NCI-H69 (cell line): ENCODE results near the gene KCNG1.

Experiments
- DNase-seq: peaks from one replicate; lab custom pipeline; 2025; lab: John Stamatoyannopoulos, UW

Gene KCNG1

DNA sequence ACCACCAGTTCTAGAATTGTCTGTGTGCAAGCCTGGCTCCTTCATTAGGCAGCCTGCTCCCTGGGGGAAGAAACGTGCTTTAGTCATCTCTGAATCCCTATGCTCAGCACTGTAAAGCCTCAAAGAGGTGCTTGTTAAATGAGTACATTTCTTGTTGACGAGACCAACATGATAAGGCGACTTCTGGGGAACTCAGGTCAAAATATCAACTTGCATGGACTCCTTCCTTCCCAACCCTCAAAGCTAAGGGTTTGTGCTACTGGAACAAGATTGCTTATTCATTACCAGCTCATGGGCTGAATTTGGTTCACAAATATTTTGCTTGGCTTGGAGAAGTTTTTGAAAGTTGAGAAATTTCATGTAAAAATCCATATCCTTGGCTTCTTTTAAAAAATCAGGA, 10.6 kb downstream of the KCNG1 start:
- no peak for DNase-seq

DNA sequence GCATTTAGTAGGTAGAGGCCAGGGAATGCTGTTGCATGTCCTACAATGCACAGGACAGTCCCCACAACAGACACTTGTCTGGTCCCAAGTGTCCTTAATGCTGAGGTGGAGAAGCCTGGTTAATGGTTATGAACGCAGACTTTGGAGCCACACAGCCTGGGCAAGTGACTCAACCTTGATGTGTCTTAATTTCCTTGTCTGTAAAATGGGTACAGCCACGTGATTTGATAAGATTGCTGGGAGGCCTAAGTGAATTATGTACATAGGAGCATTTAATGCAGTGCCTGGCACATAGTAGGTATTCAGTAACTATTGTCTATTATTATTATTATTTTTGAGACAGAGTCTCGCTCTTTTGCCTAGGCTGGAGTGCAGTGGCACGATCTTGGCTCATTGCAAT, 11.4 kb downstream of the KCNG1 start:
- DNase-seq: no peak

DNA sequence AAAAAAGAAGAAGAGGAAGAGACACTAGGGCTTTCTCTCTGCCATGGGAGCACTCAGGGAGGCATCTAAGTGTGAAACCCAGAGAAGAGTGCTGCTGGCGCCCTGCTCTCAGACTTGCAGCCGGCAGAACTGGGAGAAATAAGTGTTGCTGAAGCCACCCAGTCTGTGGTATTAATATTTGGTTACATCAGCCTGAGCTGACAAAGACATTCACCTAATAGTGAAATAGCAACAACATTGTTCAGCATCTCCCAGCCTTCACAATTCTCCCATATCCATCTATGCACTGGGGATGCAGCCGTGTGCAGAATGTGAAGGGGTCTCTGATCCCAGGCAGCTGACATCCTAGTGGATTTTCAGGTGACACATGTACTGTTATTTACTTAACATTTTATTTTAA, 12.0 kb downstream of the KCNG1 start:
- DNase-seq: no peak

DNA sequence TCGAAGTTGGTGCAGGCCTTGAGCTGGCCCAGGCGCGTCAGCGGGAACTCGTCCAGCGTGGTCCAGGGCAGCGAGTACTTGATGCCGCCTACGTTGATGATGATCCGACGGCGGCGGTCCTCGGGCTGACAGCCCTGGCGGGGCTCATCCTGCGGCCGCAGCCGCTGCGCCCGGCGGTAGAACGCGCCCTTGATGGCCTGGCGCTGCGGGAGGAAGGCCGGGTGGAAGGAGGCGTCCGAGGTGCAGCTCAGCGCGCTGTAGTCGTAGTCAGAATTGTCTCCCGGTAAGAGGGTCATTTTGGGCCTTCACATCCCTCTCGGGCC, 12.9 kb downstream of the KCNG1 start:
- DNase-seq: no peak

DNA sequence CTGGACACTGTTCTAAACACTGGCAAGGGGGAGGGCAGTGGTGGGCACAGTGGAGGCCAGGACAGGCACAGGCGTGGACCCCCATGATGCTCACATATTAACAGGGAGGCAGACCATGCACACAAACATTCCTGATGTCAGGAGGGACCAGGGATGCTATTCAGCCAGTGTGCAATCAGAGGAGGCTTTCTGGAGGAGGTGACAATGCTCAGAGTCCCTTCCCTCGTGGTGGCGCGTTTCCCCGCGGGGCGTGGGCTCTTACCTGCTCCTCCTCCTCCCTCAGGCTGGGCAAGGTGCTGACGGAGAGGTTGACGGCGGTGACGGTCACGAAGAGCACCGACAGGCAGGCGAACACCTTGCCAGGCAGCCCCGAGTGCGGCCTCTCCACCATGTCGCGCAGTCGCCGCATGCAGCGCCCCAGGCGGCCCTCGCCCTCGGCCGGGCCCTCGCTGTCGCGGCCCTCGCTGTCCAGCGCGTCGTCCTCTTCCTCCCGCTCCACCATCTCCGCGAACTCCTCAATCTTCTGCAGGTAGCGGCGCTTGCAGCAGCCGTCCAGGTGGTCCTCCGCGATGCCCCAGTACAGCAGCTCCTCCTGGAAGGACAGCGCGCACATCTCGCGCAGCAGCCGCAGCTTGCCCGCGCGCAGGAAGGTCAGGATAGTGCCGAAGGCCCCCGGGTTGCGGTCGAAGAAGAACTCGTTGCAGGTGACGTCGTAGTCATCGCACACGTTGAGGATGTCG, 13.4 kb downstream of the KCNG1 start:
- DNase-seq: no peak

DNA sequence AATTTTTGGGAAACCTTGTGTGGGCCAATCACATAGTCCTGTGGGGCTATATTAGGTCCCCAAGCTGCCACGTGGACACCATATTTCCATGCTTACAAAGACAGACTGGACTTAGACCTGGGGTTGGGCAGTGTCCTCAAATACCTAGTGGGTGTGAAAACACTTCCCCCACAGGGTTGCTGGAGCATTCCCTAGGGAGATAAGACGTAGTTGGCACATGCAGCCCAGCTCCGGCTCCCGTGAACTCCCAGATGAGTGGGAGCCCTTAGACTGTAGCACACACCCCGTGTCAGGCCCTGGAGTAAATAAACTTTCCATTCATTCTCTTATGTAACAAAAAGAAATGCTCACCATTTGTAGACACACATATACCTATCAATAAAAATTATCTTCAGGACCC, 14.2 kb downstream of the KCNG1 start:
- no peak for DNase-seq

DNA sequence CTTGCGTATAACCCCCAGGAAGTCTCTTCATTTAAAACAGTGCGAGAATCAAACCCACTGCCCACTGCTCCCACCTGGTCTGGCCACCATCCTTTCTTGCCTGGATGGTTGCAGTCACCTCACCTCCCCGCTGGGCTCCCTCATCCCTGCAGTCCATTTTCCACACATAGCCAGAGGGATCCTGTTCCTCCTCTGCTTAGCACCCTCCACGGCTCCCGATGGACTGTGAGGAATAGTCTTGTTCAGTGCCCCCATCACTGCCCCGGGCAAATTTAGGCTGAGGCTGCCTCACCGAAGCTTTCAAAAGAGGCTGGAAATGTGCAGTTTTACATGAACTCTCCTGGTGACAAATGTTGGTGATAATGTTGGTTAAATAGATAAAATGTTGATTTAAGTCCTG, 17.7 kb downstream of the KCNG1 start:
- DNase-seq: no peak

DNA sequence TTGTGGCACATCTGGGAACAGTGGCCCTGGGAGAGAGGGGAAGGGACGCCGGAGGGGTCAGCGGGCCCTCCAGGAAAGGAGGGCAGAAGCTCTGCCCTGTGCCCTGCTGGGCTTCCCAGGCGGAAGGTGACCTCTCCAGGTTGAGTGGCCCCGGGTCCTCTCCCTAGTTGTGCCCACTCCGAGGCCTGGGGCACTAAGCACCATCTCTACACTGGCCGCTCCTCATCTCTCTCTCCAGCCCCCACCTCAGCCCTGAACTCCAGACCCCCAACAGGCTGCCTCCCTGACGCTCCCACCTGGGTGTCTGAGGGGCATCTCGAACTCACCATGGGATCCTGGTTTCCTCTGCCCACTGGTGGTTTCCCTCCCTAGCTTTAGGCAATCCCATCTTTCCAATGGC, 18.1 kb downstream of the KCNG1 start:
- DNase-seq: no peak

DNA sequence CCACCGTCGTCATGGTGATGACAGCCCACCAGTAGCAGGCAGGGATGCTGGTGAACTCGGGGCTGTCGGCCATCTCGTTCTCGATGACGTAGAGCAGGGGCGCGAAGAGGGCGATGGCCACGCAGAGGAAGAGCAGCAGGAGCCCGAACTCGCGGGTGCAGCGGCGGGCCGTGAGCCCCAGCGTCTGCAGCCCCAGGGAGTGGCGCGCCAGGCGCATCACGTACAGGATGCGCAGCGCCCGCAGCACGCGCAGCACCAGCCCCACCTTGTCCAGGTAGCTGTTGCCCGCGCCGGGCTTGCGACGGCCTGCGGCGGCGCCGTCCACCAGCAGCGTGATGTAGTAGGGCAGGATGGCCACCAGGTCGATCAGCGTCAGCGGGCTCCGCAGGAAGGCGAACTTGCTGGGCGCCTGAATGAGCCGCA, 18.6 kb downstream of the KCNG1 start:
- DNase-seq: no peak

DNA sequence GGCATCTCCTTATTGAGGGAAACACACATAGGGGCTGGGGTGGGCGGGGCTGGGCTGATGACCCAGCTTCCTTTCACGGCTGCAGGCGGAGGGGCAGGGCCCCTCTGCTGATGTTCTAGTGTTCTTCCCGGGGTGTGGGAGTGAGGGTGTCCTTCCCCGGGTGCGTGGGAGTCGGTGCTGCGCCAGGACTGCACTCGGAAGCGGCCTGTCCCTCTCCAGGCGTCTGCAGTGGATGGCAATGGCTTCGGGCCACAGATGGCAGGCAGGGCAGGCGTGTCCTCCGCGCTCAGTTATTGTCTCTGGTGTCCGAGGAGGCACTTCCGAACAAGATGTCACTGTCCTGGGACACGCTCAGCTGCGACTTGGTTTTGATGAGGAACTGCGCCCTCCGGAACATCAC, 19.2 kb downstream of the KCNG1 start:
- no peak for DNase-seq

DNA sequence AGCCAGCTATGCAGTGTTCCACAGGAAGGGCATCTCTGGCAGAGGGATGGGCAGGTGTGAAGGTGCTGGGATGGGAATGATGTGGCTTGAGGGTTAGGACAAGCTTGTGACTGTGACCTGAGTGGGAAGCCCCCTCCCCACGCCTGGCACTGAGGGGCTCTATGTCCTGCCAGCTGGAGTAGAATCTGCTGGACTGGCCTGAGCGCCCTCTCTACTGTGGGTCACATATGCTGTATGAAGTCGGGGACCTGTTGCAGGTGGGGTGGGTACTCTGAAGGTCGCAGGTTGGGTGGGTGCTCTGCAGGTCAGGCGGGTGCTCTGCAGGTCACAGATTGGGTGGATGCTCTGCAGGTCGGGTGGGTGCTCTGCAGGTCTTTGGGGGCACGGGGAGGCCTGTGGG, 20.3 kb downstream of the KCNG1 start:
- DNase-seq: no peak

DNA sequence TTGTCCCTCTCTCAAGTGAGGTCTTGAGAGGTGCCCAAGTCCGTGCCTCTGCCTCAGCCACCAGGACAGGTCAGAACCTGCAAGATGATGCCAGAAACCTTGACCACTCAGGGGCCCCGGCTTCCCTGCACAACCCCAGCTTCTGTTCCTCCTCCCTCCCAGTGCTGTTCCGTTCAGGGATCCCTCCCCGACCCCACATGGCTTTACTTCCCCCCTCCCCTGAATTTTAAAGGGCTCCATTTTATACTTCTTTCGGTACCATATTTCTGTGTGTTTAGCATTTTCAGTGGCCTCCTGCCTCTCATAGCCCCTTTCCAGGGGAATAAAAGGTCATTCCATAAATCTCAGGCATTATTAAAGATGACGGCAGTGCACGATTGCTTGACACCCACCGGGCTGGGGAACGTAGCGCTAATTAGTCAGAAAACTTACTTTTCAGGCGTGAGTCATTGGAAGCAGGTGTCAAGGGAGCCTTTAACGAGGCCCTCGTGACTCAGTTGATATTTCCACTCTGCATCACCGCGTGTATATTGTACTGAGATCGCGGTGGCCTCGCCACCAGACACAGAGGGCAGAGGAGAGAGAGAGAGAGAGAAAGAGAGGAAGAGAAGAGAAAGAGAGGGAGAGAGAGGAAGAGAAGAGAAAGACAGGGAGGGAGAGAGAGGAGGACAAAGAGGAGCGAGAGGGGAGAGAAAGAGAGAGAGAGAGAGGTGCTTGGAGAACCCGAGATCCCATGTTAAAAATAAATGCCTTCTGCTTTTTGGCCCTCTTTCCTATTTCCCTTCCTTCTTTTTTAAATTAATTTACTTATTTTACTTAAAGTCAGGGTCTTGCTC, 21.3 kb downstream of the KCNG1 start:
- no peak for DNase-seq

DNA sequence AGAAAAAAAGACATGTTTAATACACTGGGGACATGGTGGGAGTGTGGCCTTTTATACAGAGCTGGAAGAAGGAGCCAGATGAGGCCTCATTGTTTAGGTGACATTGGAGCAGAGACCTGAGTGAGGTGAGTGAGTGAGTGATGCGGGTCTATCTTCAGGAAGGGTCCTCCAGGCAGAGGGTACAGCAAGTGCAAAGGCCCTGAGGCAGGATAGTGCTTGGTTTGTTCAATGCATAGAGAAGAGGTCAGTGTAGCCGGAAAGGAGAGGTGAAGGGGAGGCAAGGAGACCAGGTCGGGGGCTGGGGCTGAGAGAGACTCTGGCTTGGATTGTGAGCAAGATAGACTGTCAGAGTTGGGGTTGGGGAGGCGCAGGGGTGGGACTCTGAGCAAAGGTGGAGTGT, 23.6 kb downstream of the KCNG1 start:
- DNase-seq: no peak

DNA sequence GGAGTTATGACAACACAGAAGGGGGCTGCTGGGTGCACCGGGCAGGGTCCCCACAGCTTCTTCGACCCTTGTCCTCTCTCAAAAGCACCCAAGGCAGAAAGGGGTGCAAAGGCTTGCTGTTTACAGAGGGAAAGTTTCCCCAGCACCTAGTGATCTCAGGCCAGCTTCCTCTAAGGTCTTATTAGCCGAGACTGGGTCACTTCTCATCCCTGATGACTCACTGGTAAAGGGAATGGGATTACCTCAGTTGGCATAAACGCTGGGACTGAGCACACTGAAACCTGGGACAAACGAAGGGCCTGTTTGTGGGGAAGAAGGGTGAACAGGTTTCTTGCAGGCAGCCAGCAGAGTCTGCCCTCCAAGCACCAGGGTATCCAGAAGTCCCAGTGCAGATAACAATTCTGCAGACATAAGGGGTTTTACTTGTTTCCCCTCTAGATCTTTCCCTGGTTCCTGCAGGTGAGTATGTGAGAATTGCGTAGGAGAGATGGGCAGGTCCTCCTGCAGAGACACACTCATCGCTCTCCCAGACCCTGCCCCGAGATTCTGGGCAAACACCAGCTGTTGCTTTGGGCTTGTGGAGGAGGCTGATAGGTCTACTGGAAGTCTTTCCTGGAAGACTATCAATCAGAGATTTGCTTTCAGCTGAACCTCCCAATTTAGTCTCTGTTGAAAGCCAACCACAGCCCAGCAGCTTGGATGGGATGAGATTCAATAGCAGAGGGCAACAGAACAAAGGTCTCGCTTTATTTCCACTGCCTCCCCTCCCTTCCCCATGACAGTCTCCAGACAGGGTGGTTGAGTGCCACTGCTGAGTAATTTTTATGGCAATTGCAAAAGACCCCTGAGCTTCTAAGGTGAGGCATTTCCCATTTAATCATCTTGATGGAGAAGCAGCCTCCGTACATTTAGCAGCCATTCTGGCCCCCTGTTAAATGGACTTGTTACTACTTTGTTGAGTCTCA, 25.7 kb downstream of the KCNG1 start:
- DNase-seq: no peak

DNA sequence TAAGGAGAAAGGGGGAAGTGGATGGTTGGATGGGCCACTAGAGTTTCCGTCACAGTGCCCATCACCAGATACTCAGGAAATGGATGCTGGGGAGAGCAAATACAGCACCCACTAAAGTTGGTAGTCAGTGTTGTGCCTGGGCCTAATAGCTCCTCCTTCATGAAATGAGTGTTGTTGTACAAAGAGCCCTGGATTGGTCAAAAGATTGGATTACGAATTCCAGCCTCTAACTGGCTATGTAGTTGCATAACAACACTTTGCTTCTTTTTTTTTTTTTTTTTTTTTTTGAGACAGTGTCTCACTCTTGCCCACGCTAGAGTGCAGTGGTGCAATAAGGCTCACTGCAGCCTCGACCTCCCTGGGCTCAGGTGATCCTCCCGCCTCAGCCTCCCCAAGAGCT, 27.4 kb downstream of the KCNG1 start:
- DNase-seq: no peak

DNA sequence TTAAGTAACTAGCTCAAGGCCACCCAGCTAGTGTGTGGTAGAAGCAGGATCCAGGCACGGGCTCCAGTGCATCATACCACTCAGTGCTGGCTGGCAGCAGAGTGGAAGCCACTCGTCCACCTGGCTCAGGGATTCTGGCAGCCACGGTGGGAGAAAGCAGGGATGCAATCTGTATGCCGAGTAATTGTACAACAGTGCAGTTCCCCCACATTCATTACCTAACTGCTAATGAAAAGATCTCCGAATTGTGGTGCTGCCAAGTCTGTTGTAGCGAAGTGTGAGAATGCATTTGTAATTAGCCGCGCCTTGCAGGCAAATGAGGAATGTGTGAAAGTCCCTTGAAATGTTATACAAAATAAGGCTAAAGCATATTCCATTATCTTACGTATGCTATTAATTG, 29.0 kb downstream of the KCNG1 start:
- no peak for DNase-seq

DNA sequence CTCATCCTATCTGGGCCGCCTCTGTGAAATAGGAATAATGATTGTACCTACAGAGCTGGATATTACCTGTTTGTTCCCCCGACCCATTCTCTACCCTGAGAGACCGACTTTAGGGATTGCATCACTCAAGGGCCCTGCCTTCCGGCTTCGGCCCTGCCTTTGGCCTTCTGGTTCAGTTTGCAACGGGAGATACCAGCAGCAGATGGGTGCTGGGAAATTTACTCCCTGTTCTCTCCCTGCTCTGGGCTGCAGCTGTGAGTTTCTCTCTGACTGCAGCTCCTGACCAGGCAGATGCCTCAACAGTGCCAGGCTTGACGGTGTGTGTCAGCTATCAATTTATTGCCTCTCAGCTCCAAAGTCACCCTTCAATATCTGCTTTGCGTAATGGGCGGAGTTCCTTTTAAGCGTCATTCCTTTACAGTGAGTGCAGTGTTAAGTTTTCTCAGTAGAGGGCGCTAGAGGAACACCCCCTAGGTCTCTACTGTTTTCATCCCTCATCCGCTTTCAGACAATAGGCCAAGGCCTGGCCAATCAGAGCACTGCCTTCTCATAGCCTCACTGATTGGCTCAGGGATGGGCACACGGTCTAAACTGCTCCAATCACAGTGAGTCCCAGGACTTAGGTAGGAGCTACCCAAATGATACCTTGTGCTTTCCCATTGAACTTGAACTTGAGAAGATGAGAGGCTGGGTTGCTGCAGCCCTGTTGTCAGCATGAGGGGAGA, 30.0 kb downstream of the KCNG1 start:
- peak; percentile 73 for DNase-seq

DNA sequence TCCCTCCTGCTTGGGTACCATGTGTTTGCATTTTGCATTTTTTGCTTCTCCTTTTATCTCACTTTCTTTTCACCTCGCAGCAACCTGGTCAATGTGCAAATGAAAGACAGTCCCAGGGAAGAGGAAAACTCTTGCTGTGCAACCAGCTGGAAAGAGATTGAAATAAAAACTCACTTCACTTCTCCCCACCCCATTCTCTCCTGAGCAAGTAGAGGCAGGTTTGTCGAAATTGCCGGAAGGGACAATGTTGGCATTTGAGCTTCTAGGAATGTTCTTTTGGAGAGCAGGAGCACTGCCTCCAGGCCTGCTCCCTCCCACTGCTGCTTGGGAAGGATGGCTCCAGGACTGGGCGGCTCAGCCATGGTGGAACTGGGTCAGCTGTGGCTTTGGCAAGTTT, 30.6 kb downstream of the KCNG1 start:
- DNase-seq: no peak

DNA sequence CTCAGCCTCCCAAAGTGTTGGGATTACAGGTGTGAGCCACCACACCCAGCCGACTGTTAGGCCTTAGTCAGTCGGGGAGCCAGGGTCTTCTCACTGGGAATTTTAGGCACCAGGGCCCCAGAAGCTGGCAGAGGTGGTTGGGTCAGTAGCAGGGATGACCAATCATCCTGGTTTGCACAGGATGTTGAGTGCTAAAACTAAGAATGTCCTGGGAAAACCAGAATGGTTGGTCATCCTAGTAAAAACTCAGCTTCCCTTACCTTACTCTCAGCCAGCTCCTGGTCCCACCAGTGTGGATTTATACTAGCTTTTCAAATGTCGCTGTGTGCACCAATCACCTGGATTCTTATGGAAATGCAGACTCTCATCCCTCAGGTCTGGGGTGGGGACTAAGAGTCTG, 31.8 kb downstream of the KCNG1 start:
- no peak for DNase-seq

DNA sequence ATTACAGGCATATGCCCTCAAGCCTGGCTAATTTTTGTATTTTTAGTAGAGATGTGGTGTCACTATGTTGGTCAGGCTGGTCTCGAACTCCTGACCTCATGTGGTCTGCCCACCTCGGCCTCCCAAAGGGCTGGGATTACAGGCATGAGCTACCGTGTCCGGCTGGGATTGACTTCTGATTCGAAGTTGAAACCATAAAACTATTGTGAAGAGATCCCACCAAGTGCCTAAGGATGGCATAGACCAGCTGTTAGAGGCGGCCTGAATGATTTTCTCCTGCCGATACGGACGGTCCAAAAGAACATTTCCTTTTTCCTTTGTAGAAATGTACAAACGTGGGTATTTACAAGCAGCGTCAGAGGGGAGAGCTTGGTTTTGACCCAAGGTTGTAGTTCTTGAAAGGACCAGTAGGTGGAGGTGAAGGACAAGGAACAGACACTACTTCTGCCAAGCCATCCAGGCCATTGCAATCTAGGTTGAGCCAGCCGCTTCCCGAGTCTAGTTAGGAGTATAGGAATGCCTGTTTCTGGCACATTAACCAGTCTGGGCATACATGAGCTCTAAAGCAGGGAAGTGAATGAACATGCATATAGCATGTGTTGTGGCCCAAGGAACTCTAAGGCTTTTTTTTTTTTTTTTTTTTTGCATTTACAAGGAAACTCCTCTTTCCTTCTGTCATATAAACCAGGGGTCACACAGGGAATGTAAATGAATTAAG, 35.3 kb downstream of the KCNG1 start:
- peak; percentile 71 for DNase-seq

DNA sequence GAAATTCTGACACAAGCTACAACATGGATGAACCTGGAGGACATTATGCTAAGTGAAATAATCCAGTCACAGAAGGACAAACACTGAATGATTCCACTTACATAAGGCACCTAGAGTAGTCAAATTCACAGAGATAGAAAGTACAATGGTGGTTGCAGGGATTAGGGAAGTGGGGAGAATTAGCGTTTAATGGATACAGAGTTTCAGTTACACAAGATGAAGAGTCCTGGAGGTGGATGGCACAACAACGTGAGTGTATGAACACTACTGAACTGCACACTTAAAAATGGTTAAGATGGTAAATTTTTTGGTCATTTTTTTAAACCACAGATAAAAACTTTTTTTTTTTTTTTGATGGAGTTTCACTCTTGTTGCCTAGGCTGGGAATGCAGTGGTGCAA, 39.6 kb downstream of the KCNG1 start:
- DNase-seq: no peak
